ENCODE measurements around the gene INTS6L. TPM values are rescaled to one million over a fixed set of nuclear protein-coding genes. Genes with fewer than 3 reads are reported as not detected.

INTS6L gene
- total and polyA plus RNA-seq, 3 experiments from 2014 or later: 5.4 to 20.2 (median 19.4) TPM

- Histone ChIP-seq H3K36me3 (ENCODE audit: insufficient read depth, low read length) (no peaks in the 10 kb centered on the region), H3K27me3 (ENCODE audit: insufficient read depth, low read length, poor library complexity, severe bottlenecking) (no peaks in the 10 kb centered on the region), H3K9me3 (ENCODE audit: low read length) (no peaks in the 10 kb centered on the region), H3K4me1 (ENCODE audit: insufficient read depth, low read length) (peaks cover 13% of the 10 kb centered on the region), H3K4me3 (ENCODE audit: low read length) (no peak overlapping the region), H3K27ac (ENCODE audit: low read depth, low read length) (no peak overlapping the region)
- DNase-seq: no peak
- peaks cover 0 to 9% of the 10 kb centered on the region in 2 donors for H3K27me3 Mint-ChIP-seq
- CTCF ChIA-PET: no interaction called here
- H3K27ac Mint-ChIP-seq: peak overlapping the region in 1 of 8 donors; percentile 32
- H3K36me3 Mint-ChIP-seq: peaks cover 0 to 17% (median 0%) of the 10 kb centered on the region in 3 donors
- H3K9me3 Mint-ChIP-seq: no peaks in the 10 kb centered on the region
- H3K4me3 Mint-ChIP-seq: no peak overlapping the region
- POLR2A ChIA-PET: no interaction called here
- peaks cover 28 to 76% (median 41%) of the 10 kb centered on the region in 3 donors for H3K4me1 Mint-ChIP-seq
Observed at GRCh38 chrX:135531813-135532212, 11.4 kb downstream of the INTS6L start.

GRCh38 chrX:135535077-135535940 lies 14.8 kb downstream of the INTS6L start:
- Mint-ChIP-seq H3K4me1 (peaks cover 29 to 71% (median 44%) of the 10 kb centered on the region in 3 donors), H3K27ac (no peak overlapping the region), H3K9me3 (no peaks in the 10 kb centered on the region), H3K4me3 (no peak overlapping the region), H3K27me3 (peaks cover 0 to 6% of the 10 kb centered on the region in 2 donors), H3K36me3 (peaks cover 0 to 17% (median 0%) of the 10 kb centered on the region in 3 donors)
- CTCF ChIA-PET: no interaction called here
- Histone ChIP-seq H3K27me3 (ENCODE audit: insufficient read depth, low read length, poor library complexity, severe bottlenecking) (no peaks in the 10 kb centered on the region), H3K4me1 (ENCODE audit: insufficient read depth, low read length) (peaks cover 28% of the 10 kb centered on the region), H3K9me3 (ENCODE audit: low read length) (no peaks in the 10 kb centered on the region), H3K4me3 (ENCODE audit: low read length) (no peak overlapping the region), H3K27ac (ENCODE audit: low read depth, low read length) (no peak overlapping the region), H3K36me3 (ENCODE audit: insufficient read depth, low read length) (no peaks in the 10 kb centered on the region)
- POLR2A ChIA-PET: no interaction called here
- no peak for DNase-seq

DNA sequence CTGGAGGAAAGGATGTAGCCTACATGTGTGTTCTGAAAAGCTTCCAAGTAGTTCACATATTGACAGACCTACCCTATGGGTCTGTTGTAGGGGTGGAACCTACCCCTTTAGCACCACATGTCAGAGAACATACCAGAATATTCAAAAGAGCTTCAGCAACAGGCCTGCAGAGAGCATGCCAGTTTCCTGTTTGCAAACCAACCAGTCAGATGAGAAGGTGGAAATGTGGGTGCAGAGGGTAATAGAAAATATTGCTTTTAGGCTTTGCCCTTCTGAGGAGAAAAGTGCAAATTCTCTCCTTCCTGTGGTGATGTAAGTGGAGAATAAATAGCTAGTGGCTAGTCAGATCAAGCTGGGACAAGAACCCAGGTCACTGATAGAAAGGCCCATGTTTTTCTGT lies 16.4 kb downstream of the INTS6L start:
- peak overlapping the region in 2 of 7 donors; percentile 2 to 7 for H3K4me3 Mint-ChIP-seq
- POLR2A ChIA-PET: no interaction called here
- H3K9me3 ChIP-seq (ENCODE audit: low read length): no peaks in the 10 kb centered on the region

DNA sequence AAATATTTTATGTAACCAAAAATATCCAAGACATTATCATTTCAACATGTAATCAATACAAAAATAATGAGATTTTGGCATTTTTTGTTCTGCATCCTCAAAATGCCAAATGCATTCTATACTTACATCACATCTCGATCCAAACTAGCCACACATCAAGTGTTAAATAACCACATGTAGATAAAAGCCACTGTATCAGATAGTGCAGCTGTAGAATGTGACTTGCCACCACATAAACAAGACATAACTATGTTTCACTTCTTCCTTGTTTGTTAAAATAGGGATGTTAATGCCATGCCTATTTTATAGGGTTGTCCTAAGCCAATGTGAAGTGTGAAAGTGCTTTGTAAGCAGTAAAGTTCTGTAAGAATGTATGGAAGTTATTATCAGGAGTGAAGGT lies 20.9 kb downstream of the INTS6L start:
- no peak overlapping the region for H3K27ac ChIP-seq (ENCODE audit: low read depth, low read length)
- H3K27me3 ChIP-seq (ENCODE audit: insufficient read depth, low read length, poor library complexity, severe bottlenecking): no peaks in the 10 kb centered on the region
- Mint-ChIP-seq H3K4me3 (no peak overlapping the region), H3K27ac (no peak overlapping the region), H3K9me3 (no peaks in the 10 kb centered on the region), H3K4me1 (peaks cover 32 to 56% (median 44%) of the 10 kb centered on the region in 3 donors), H3K36me3 (peaks cover 0 to 14% (median 0%) of the 10 kb centered on the region in 3 donors), H3K27me3 (peaks cover 0 to 5% of the 10 kb centered on the region in 2 donors)
- H3K4me1 ChIP-seq (ENCODE audit: insufficient read depth, low read length): peaks cover 35% of the 10 kb centered on the region
- H3K36me3 ChIP-seq (ENCODE audit: insufficient read depth, low read length): no peaks in the 10 kb centered on the region
- DNase-seq: no peak
- no peaks in the 10 kb centered on the region for H3K9me3 ChIP-seq (ENCODE audit: low read length)
- ChIA-PET CTCF (no interaction called here), POLR2A (no interaction called here)
- H3K4me3 ChIP-seq (ENCODE audit: low read length): no peak overlapping the region

More for the DNA sequence above, 16.4 kb downstream of the INTS6L start:
- Histone ChIP-seq H3K27ac (ENCODE audit: low read depth, low read length) (peak overlapping the region; percentile 31), H3K4me1 (ENCODE audit: insufficient read depth, low read length) (peaks cover 28% of the 10 kb centered on the region), H3K4me3 (ENCODE audit: low read length) (no peak overlapping the region), H3K36me3 (ENCODE audit: insufficient read depth, low read length) (no peaks in the 10 kb centered on the region), H3K27me3 (ENCODE audit: insufficient read depth, low read length, poor library complexity, severe bottlenecking) (no peaks in the 10 kb centered on the region)
- Mint-ChIP-seq H3K27me3 (peaks cover 0 to 3% of the 10 kb centered on the region in 2 donors), H3K27ac (peak overlapping the region; percentile 1 to 83 (median 28)), H3K36me3 (peaks cover 0 to 8% (median 0%) of the 10 kb centered on the region in 3 donors), H3K4me1 (peaks cover 21 to 61% (median 39%) of the 10 kb centered on the region in 3 donors), H3K9me3 (no peaks in the 10 kb centered on the region)
- CTCF ChIA-PET: interaction anchor here (0.9 kb wide), 1 partner anchor 8 kb away, joined by 3 read pairs; no protein-coding TSS in a partner anchor
- no peak for DNase-seq

DNA sequence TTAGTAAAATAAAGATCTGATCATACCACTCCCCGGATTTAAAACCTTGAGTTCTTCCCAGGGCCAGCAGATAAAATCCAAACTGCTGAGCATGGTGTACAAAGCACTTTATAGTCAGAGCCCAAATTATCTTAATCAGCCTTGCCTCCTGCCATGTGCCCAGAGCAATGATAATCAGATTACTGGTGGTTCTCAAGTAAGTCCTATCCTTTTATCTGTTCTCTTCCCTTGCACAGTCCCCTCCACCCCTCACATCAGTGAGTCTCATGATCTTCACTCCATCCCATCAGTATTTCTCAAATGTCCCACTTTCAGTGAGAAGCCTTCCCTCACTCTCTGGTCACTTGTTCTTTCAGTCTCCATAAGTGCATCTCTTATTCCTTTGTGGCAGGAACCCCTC lies 22.7 kb downstream of the INTS6L start:
- H3K27ac Mint-ChIP-seq: peak overlapping the region; percentile 24 to 86 (median 48)
- no peak overlapping the region for H3K4me3 Mint-ChIP-seq
- peaks cover 0 to 5% of the 10 kb centered on the region in 2 donors for H3K27me3 Mint-ChIP-seq
- Histone ChIP-seq H3K27me3 (ENCODE audit: insufficient read depth, low read length, poor library complexity, severe bottlenecking) (no peaks in the 10 kb centered on the region), H3K4me3 (ENCODE audit: low read length) (no peak overlapping the region), H3K27ac (ENCODE audit: low read depth, low read length) (no peak overlapping the region), H3K4me1 (ENCODE audit: insufficient read depth, low read length) (peaks cover 23% of the 10 kb centered on the region), H3K36me3 (ENCODE audit: insufficient read depth, low read length) (no peaks in the 10 kb centered on the region), H3K9me3 (ENCODE audit: low read length) (no peaks in the 10 kb centered on the region)
- ChIA-PET CTCF (interaction anchor here (1.1 to 1.4 kb wide), 2 partner anchors 18 to 21 kb away, joined by 3 read pairs; no protein-coding TSS in a partner anchor), POLR2A (no interaction called here)
- no peak for DNase-seq
- H3K36me3 Mint-ChIP-seq: peaks cover 0 to 27% (median 1%) of the 10 kb centered on the region in 3 donors
- no peaks in the 10 kb centered on the region for H3K9me3 Mint-ChIP-seq
- peaks cover 22 to 45% (median 31%) of the 10 kb centered on the region in 3 donors for H3K4me1 Mint-ChIP-seq

DNA sequence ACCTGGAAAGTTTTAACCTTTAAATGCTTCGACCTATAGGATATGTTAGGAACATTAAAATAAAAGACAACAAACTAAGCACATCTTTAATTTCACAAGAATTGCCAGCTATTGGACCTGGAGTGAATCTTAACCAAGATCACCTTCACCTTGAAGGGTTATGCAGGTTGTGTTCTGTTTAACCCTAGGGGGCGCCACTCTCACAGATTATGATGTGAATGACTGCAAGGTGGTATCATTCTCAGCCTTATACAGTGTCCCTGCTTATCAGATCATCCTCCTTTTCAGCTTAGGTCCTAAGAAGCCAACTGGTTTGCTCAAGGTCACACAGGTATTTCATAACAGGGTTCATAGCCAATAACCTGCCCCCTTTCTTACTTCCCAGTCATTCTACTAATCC lies 23.5 kb downstream of the INTS6L start:
- DNase-seq: peak in 4 of 5 donors; percentile 4 to 44 (median 19)
- H3K4me1 Mint-ChIP-seq: peaks cover 20 to 38% (median 26%) of the 10 kb centered on the region in 3 donors
- peak overlapping the region in 1 of 7 donors; percentile 25 for H3K4me3 Mint-ChIP-seq
- no peaks in the 10 kb centered on the region for H3K9me3 Mint-ChIP-seq
- Histone ChIP-seq H3K4me3 (ENCODE audit: low read length) (no peak overlapping the region), H3K4me1 (ENCODE audit: insufficient read depth, low read length) (peaks cover 17% of the 10 kb centered on the region), H3K27ac (ENCODE audit: low read depth, low read length) (no peak overlapping the region), H3K36me3 (ENCODE audit: insufficient read depth, low read length) (no peaks in the 10 kb centered on the region), H3K9me3 (ENCODE audit: low read length) (no peaks in the 10 kb centered on the region), H3K27me3 (ENCODE audit: insufficient read depth, low read length, poor library complexity, severe bottlenecking) (no peaks in the 10 kb centered on the region)
- peaks cover 0 to 29% (median 1%) of the 10 kb centered on the region in 3 donors for H3K36me3 Mint-ChIP-seq
- peak overlapping the region in 2 of 8 donors; percentile 37 to 38 for H3K27ac Mint-ChIP-seq
- ChIA-PET POLR2A (no interaction called here), CTCF (interaction anchor here (1.1 kb wide), 1 partner anchor 21 kb away, joined by 3 read pairs; no protein-coding TSS in a partner anchor)
- peaks cover 0 to 5% of the 10 kb centered on the region in 2 donors for H3K27me3 Mint-ChIP-seq

DNA sequence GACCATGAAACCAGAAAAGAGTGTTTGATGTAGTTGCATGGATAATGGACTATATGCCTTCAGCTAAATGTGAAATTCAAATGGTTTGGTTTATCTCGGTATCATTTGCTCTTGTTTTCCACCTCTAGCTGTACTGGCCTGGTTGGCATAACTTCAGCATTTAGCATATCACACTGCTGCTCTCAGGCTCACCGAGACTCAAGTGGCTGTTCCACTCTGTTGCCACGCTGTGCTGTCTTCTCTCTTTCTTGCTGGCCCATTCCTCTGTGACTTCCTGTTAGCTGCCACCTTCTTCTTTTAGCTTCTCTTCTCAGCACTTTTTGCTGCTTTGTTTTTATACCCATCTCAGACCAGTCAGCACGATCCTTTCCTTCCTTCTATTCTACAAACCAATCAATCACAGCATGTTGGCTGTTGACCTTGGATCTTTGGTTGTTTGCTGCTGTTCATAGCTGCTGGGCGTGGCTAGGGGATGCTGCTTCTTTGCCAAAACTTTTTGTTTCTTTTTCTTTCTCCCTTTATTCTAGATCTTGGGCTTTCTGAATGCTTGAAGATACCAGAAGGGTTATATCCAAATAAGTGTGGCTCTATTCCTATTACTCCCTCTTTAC lies 24.0 kb downstream of the INTS6L start:
- no peak for DNase-seq
- peaks cover 17 to 35% (median 26%) of the 10 kb centered on the region in 3 donors for H3K4me1 Mint-ChIP-seq
- H3K4me1 ChIP-seq (ENCODE audit: insufficient read depth, low read length): peaks cover 15% of the 10 kb centered on the region
- H3K9me3 ChIP-seq (ENCODE audit: low read length): no peaks in the 10 kb centered on the region
- ChIA-PET POLR2A (no interaction called here), CTCF (interaction anchor here (1.0 kb wide), 1 partner anchor 8 kb away, joined by 3 read pairs; no protein-coding TSS in a partner anchor)
- H3K4me3 ChIP-seq (ENCODE audit: low read length): no peak overlapping the region
- H3K27me3 ChIP-seq (ENCODE audit: insufficient read depth, low read length, poor library complexity, severe bottlenecking): no peaks in the 10 kb centered on the region
- H3K9me3 Mint-ChIP-seq: no peaks in the 10 kb centered on the region
- peaks cover 0 to 32% (median 1%) of the 10 kb centered on the region in 3 donors for H3K36me3 Mint-ChIP-seq
- H3K27me3 Mint-ChIP-seq: peaks cover 0 to 5% of the 10 kb centered on the region in 2 donors
- H3K4me3 Mint-ChIP-seq: peak overlapping the region in 3 of 7 donors; percentile 15 to 29 (median 25)
- H3K27ac Mint-ChIP-seq: peak overlapping the region; percentile 7 to 79 (median 33)
- H3K27ac ChIP-seq (ENCODE audit: low read depth, low read length): no peak overlapping the region
- no peaks in the 10 kb centered on the region for H3K36me3 ChIP-seq (ENCODE audit: insufficient read depth, low read length)

GRCh38 chrX:135547767-135548166 lies 27.3 kb downstream of the INTS6L start:
- peaks cover 5% of the 10 kb centered on the region for H3K36me3 ChIP-seq (ENCODE audit: insufficient read depth, low read length)
- H3K27me3 Mint-ChIP-seq: peaks cover 0 to 5% of the 10 kb centered on the region in 2 donors
- H3K27ac Mint-ChIP-seq: no peak overlapping the region
- no peak overlapping the region for H3K4me3 ChIP-seq (ENCODE audit: low read length)
- DNase-seq: no peak
- no peak overlapping the region for H3K27ac ChIP-seq (ENCODE audit: low read depth, low read length)
- peaks cover 0 to 64% (median 5%) of the 10 kb centered on the region in 3 donors for H3K36me3 Mint-ChIP-seq
- H3K4me1 ChIP-seq (ENCODE audit: insufficient read depth, low read length): peaks cover 15% of the 10 kb centered on the region
- no peaks in the 10 kb centered on the region for H3K9me3 ChIP-seq (ENCODE audit: low read length)
- no peak overlapping the region for H3K4me3 Mint-ChIP-seq
- H3K27me3 ChIP-seq (ENCODE audit: insufficient read depth, low read length, poor library complexity, severe bottlenecking): no peaks in the 10 kb centered on the region
- POLR2A ChIA-PET: no interaction called here
- no peaks in the 10 kb centered on the region for H3K9me3 Mint-ChIP-seq
- CTCF ChIA-PET: no interaction called here
- peaks cover 16 to 25% (median 22%) of the 10 kb centered on the region in 3 donors for H3K4me1 Mint-ChIP-seq
